Spleen (tissue), 11 donors: Measurements from ENCODE around the gene ZC3H18. TPM values are rescaled to one million over a fixed set of nuclear protein-coding genes. Genes with fewer than 3 reads are reported as not detected.
A peak's percentile ranks its signal among the peaks of the same experiment; 100 is the strongest.

ENCODE experiments used
- DNase-seq: peaks from one replicate; pipeline ENCODE4 v3.0.0-alpha.2; 2020
- H3K27ac ChIP-seq, 8 donors: fragments of 200-600 bp; sonication (generic) in 7 of 8; 1 replicate in 4 of 8; 2 replicates in 4 of 8; pipeline versions ENCODE4 v1.5.0 to v1.8.0; 2016 to 2021; ENCODE audit warnings: inconsistent platforms in 4 of 8, mild to moderate bottlenecking in 4 of 8, moderate library complexity in 1 of 8
- H3K27me3 ChIP-seq, 7 donors: fragments of 200-600 bp; sonication (generic) in 6 of 7; replicated peaks in 1 of 7; 1 replicate in 4 of 7; 2 replicates in 3 of 7; pipeline versions ENCODE4 v1.5.0 to v1.8.0; 2016 to 2021; ENCODE audit warnings: inconsistent platforms in 3 of 7, mild to moderate bottlenecking in 1 of 7
- H3K36me3 ChIP-seq, 6 donors: fragments of 200-600 bp; sonication (generic) in 5 of 6; 1 replicate in 4 of 6; 2 replicates in 2 of 6; pipeline versions ENCODE4 v1.5.0 to v1.8.0; 2016 to 2021; ENCODE audit warnings: inconsistent platforms in 2 of 6
- H3K4me1 ChIP-seq, 6 donors: fragments of 200-600 bp; sonication (generic) in 5 of 6; 1 replicate in 3 of 6; 2 replicates in 3 of 6; pipeline versions ENCODE4 v1.5.0 to v1.8.0; 2016 to 2021; ENCODE audit warnings: inconsistent platforms in 3 of 6
- H3K4me3 ChIP-seq, 8 donors: fragments of 200-600 bp; sonication (generic) in 7 of 8; 1 replicate in 4 of 8; 2 replicates in 4 of 8; pipeline versions ENCODE4 v1.5.0 to v1.8.0; 2016 to 2021; ENCODE audit warnings: inconsistent platforms in 4 of 8, mild to moderate bottlenecking in 4 of 8, moderate library complexity in 2 of 8
- H3K9me3 ChIP-seq, 8 donors: fragments of 200-600 bp; sonication (generic) in 7 of 8; 1 replicate in 4 of 8; 2 replicates in 4 of 8; pipeline versions ENCODE4 v1.5.0 to v1.8.0; 2016 to 2021; ENCODE audit warnings: inconsistent platforms in 4 of 8
- CTCF ChIP-seq, 11 experiments: fragments of 200-600 bp in 7 of 11; fragments of 450-650 bp in 4 of 11; sonication (generic) in 4 of 11; IDR thresholded peaks in 8 of 11; conservative IDR thresholded peaks in 3 of 11; 1 replicate in 7 of 11; 2 replicates in 4 of 11; pipeline versions ENCODE4 v1.4.0 to v1.8.0; 2016 to 2021; ENCODE audit warnings: antibody characterized with exemption in 11 of 11, inconsistent platforms in 4 of 11, mild to moderate bottlenecking in 1 of 11
- POLR2A ChIP-seq, 3 donors: fragments of 450-650 bp; IDR thresholded peaks; one replicate each; pipeline ENCODE4 v1.5.1; 2017; ENCODE audit warnings: antibody characterized with exemption in 3 of 3, mild to moderate bottlenecking in 1 of 3
- POLR2AphosphoS5 ChIP-seq, 3 donors: sonication (generic); formaldehyde crosslinking; IDR thresholded peaks; one replicate each; pipeline ENCODE4 v1.5.1; 2017; ENCODE audit warnings: antibody characterized with exemption in 3 of 3
- WGBS, 5 donors: extraction: QIAGEN DNeasy Blood & Tissue Kit in 3 of 5; methylation state at CpG; one replicate each; pipeline versions ENCODE4 v1.1.5 to v1.1.7; 2013 to 2018; 5-methylcytosine and 5-hydroxymethylcytosine counted together
- intact Hi-C: fragments of 100-400 bp; cut with DNase I; formaldehyde crosslinking; loops from one replicate; pipeline ENCODE4 v1.15.0; 2023; ENCODE audit warnings: low total_unique reads
- polyA plus RNA-seq, 3 donors: library from polyadenylated mRNA; stranded (reverse); fragments of 200-250 nt; gene quantifications; one replicate each; pipeline ENCODE4 v1.2.1, GENCODE V29; 2013
- total RNA-seq, 7 donors: library from RNA; depleted of rRNA in 3 of 7; stranded (reverse); fragments of >200 nt in 3 of 7; fragmentation: NEBNext Ultra II Directional in 4 of 7; extraction: Animal tissue kit (Norgen Biotek cat#: 25700) in 4 of 7; gene quantifications; one replicate each; pipeline versions ENCODE4 v1.1.0 to v1.2.1, GENCODE V29; 2016 to 2021
- donor health status: healthy with polysubstance abuse.
- donor health status: DM: no; HTN: no; CAD: no; lungs with moderate emphysema.
- donor health status: DM: no; HTN: no; CAD: no.
- donor health status: Bipolar disorder and iron deficiency.
- donor health status: healthy.
- donor health status: DM: no; HTN: no; CAD: no.
- donor health status: DM: yes; HTN: yes; CAD: no.

Gene ZC3H18
- total and polyA plus RNA-seq, 10 donors: 18.0 to 65.2 (median 34.7) TPM

DNA sequence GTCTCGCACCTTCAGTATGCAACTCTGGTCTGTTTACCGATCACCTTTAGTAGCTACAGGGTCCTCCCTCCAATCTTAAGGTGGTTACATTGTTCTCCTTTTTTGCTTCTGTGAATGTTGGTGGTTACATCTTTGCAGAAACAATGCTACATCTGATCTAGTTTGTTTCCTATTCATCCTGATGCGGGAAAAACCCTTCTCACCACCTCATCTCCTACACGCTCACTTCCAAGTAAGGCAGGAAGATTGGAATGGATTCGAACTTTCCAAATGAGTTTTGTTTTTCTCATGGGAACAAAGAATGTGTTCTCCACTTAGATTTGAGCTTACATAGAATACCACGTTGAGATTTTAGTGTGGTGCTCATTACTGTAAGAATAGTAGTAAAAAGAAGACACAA is 14.5 kb downstream of the ZC3H18 start:
- H3K4me3 ChIP-seq: no peak overlapping the region
- H3K4me1 ChIP-seq: peaks cover 0 to 54% (median 4%) of the 10 kb centered on the region in 6 donors
- intact Hi-C loops: no loop called here
- H3K9me3 ChIP-seq: no peaks in the 10 kb centered on the region
- no peaks in the 10 kb centered on the region for H3K27me3 ChIP-seq
- peaks cover 0 to 97% (median 68%) of the 10 kb centered on the region in 6 donors for H3K36me3 ChIP-seq
- whole genome bisulfite sequencing, 5 donors: 81 to 90% (median 84%) methylated on average over 6 of the region's 6 CpGs
- no peak for DNase-seq
- TF ChIP-seq POLR2A (IDR thresholded peaks at IDR 0.05) (no peak), POLR2AphosphoS5 (IDR thresholded peaks at IDR 0.05) (no peak), CTCF (IDR thresholded peaks at IDR 0.05 in 8 of 11, conservative IDR thresholded peaks at IDR 0.05 in 3 of 11) (no peak)
- H3K27ac ChIP-seq: no peak overlapping the region

DNA sequence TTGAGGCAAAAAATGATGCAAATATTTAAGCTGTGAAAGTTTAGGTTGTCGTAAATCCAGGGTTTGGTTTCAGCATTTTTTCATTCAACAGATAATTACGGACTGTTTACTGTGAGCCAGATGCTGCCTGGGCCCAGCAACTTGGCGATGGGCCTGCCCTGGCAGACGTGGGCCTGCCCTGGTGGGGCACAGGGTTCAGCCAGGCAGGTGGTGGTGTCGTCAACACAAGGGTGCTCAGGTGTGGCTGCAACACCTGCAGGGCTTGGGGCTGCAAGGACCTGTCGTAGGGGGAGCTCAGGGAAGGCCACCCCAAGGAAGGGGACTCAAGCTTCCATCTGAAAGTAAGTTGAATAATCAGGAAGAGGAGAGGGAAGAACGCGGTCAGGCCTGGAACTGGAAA is 15.1 kb downstream of the ZC3H18 start:
- 88 to 94% (median 91%) methylated on average over 8 of the region's 8 CpGs for WGBS, 5 donors
- intact Hi-C loops: no loop called here
- peaks cover 0 to 97% (median 70%) of the 10 kb centered on the region in 6 donors for H3K36me3 ChIP-seq
- peaks cover 0 to 49% (median 2%) of the 10 kb centered on the region in 6 donors for H3K4me1 ChIP-seq
- no peaks in the 10 kb centered on the region for H3K9me3 ChIP-seq
- no peaks in the 10 kb centered on the region for H3K27me3 ChIP-seq
- TF ChIP-seq POLR2AphosphoS5 (IDR thresholded peaks at IDR 0.05) (peak in 1 of 3 donors; percentile 4), CTCF (IDR thresholded peaks at IDR 0.05 in 8 of 11, conservative IDR thresholded peaks at IDR 0.05 in 3 of 11) (no peak)
- H3K27ac ChIP-seq: no peak overlapping the region
- H3K4me3 ChIP-seq: no peak overlapping the region
- no peak for DNase-seq

DNA sequence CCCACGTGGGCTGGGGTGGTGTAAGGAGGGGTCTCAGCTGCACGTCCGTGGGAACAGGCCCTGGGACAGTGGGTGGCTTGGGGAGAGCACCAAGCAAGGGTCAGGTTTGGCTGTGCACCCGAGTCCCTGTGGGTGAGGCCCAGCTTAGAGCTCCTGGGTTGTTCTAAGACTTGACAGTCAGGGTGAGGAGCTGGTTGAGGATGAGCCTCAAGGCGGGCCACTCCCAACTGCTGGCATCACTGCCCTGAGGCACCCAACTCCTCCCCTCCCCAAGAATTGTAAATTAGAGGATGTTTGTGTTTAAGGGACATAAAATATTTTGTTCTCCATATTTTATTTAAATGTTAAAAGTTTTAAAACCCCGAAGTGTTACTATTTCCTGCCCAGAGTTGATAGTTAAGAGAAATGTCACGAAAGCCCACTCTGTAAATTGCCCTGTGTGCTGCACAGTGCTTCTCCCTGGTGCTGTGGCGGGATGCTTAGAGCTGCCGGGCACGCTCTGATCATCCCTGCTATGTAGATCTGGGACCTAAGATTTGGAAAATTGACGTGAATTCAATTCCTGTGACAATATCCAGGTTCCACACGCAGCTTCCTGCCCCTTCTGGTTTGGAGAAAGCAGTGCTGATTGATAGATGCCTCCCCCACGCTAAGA is 15.9 kb downstream of the ZC3H18 start:
- Histone ChIP-seq H3K27ac (no peak overlapping the region), H3K9me3 (no peaks in the 10 kb centered on the region), H3K4me3 (no peak overlapping the region), H3K27me3 (no peaks in the 10 kb centered on the region), H3K4me1 (peaks cover 0 to 42% (median 3%) of the 10 kb centered on the region in 6 donors), H3K36me3 (peaks cover 0 to 97% (median 67%) of the 10 kb centered on the region in 6 donors)
- no peak for DNase-seq
- WGBS, 5 donors: 91 to 97% (median 93%) methylated on average over 12 to 13 of the region's 13 CpGs
- TF ChIP-seq POLR2A (IDR thresholded peaks at IDR 0.05): no peak
- no peak for TF ChIP-seq POLR2AphosphoS5 (IDR thresholded peaks at IDR 0.05)
- TF ChIP-seq CTCF (IDR thresholded peaks at IDR 0.05 in 8 of 11, conservative IDR thresholded peaks at IDR 0.05 in 3 of 11): no peak
- intact Hi-C loops: no loop called here

GRCh38 chr16:88588148-88588547 is 17.9 kb downstream of the ZC3H18 start:
- intact Hi-C loops: no loop called here
- Histone ChIP-seq H3K9me3 (no peaks in the 10 kb centered on the region), H3K27me3 (no peaks in the 10 kb centered on the region), H3K27ac (peak overlapping the region in 2 of 8 donors; percentile 5 to 28), H3K36me3 (peaks cover 0 to 97% (median 50%) of the 10 kb centered on the region in 6 donors), H3K4me3 (no peak overlapping the region), H3K4me1 (peaks cover 0 to 46% (median 11%) of the 10 kb centered on the region in 6 donors)
- 78 to 92% (median 82%) methylated on average over 4 of the region's 4 CpGs for WGBS, 5 donors
- no peak for DNase-seq
- TF ChIP-seq POLR2A (IDR thresholded peaks at IDR 0.05) (no peak), CTCF (IDR thresholded peaks at IDR 0.05 in 8 of 11, conservative IDR thresholded peaks at IDR 0.05 in 3 of 11) (no peak), POLR2AphosphoS5 (IDR thresholded peaks at IDR 0.05) (no peak)
